Cerebellar nuclear complex (tissue), 1 donor: ENCODE results near the gene WDR37.
"Not testable (repeated sequence)": the region's sequence is repeated elsewhere in the genome, so short reads cannot be mapped to it uniquely, and the experiment has no call there.

ENCODE experiments used
- DNase-seq, 2 experiments: peaks; one replicate each; lab custom pipeline; 2025; lab: John Stamatoyannopoulos, UW

Gene WDR37

GRCh38 chr10:1056326-1057105, at the start of gene WDR37:
TSS of gene WDR37 (plus strand) at chr10:1056385. CDS start at chr10:1072156, 15,771 bp downstream.
- peak in 1 of 2 experiments; percentile 9 for DNase-seq

- no peak for DNase-seq
Measured at GRCh38 chr10:1006573-1006972, 49.6 kb upstream of the WDR37 start.

GRCh38 chr10:1007583-1007982, 48.6 kb upstream of the WDR37 start:
- DNase-seq: no peak

GRCh38 chr10:1009071-1009494, 47.1 kb upstream of the WDR37 start:
- no peak for DNase-seq

GRCh38 chr10:1009947-1010346, 46.2 kb upstream of the WDR37 start:
- DNase-seq: not testable (repeated sequence)

- no peak for DNase-seq
Measured at GRCh38 chr10:1010703-1011102, 45.5 kb upstream of the WDR37 start.

- DNase-seq: no peak
Measured at GRCh38 chr10:1011696-1012095, 44.5 kb upstream of the WDR37 start.

- no peak for DNase-seq
Measured at GRCh38 chr10:1015688-1016087, 40.5 kb upstream of the WDR37 start.

- no peak for DNase-seq
Measured at GRCh38 chr10:1019362-1019761, 36.8 kb upstream of the WDR37 start.

- no peak for DNase-seq
Measured at GRCh38 chr10:1020460-1020859, 35.7 kb upstream of the WDR37 start.

- DNase-seq: no peak
Measured at GRCh38 chr10:1020958-1021357, 35.2 kb upstream of the WDR37 start.

GRCh38 chr10:1022413-1022812, 33.8 kb upstream of the WDR37 start:
- peak; percentile 25 to 74 for DNase-seq

GRCh38 chr10:1024103-1024502, 32.1 kb upstream of the WDR37 start:
- no peak for DNase-seq

GRCh38 chr10:1025683-1026082, 30.5 kb upstream of the WDR37 start, which contains the start of gene IDI2:
TSS of gene IDI2 (minus strand) at chr10:1025859. CDS start at chr10:1024723, 1,136 bp downstream.
- no peak for DNase-seq

- DNase-seq: no peak
Measured at GRCh38 chr10:1026578-1026977, 29.6 kb upstream of the WDR37 start.

- no peak for DNase-seq
Measured at GRCh38 chr10:1029838-1030237, 26.3 kb upstream of the WDR37 start.

GRCh38 chr10:1033601-1034000, 22.6 kb upstream of the WDR37 start:
- DNase-seq: no peak

GRCh38 chr10:1034758-1035157, 21.4 kb upstream of the WDR37 start:
- no peak for DNase-seq

GRCh38 chr10:1035201-1035600, 21.0 kb upstream of the WDR37 start:
- no peak for DNase-seq

- no peak for DNase-seq
Measured at GRCh38 chr10:1036341-1036791, 19.8 kb upstream of the WDR37 start.

- DNase-seq: no peak
Measured at GRCh38 chr10:1037098-1037497, 19.1 kb upstream of the WDR37 start.

- DNase-seq: not testable (repeated sequence)
Measured at GRCh38 chr10:1038769-1039168, 17.4 kb upstream of the WDR37 start.

- no peak for DNase-seq
Measured at GRCh38 chr10:1040133-1040532, 16.1 kb upstream of the WDR37 start.

- DNase-seq: no peak
Measured at GRCh38 chr10:1041514-1041913, 14.7 kb upstream of the WDR37 start.
